ENCODE data around the gene DRC1. TPM values are rescaled to one million over a fixed set of nuclear protein-coding genes. Genes with fewer than 3 reads are reported as not detected.

DRC1 gene
- total and polyA plus RNA-seq, 9 donors, result 0.09 to 0.58 (median 0.23) TPM

GRCh38 chr2:26395394-26395793, 6.3 kb upstream of the DRC1 start:
- no peaks in the 10 kb centered on the region for H3K9me3 ChIP-seq (replicated peaks; ENCODE audit: control insufficient read depth, low read depth, low read length)
- no peaks in the 10 kb centered on the region for H3K36me3 ChIP-seq (ENCODE audit: control insufficient read depth, insufficient read depth, low read length)
- H3K27ac ChIP-seq (ENCODE audit: low read length), result no peak overlapping the region
- WGBS (ENCODE audit: insufficient coverage), result 43% methylated on average over 3 of the region's 4 CpGs
- H3K27me3 ChIP-seq (ENCODE audit: control insufficient read depth, insufficient read depth, low read length), result no peaks in the 10 kb centered on the region
- H3K4me1 ChIP-seq (ENCODE audit: control insufficient read depth, insufficient read depth, low read length), result no peaks in the 10 kb centered on the region
- no peak overlapping the region for H3K4me3 ChIP-seq (ENCODE audit: low read length)
- no peak for DNase-seq

GRCh38 chr2:26396734-26397298, 4.9 kb upstream of the DRC1 start:
- Histone ChIP-seq H3K4me3 (ENCODE audit: low read length) (no peak overlapping the region), H3K36me3 (ENCODE audit: control insufficient read depth, insufficient read depth, low read length) (no peaks in the 10 kb centered on the region)
- WGBS (ENCODE audit: insufficient coverage), result 90% methylated on average over 5 of the region's 5 CpGs

GRCh38 chr2:26399771-26400376, 1.8 kb upstream of the DRC1 start:
- WGBS (ENCODE audit: insufficient coverage), result 18% methylated on average over 2 of the region's 4 CpGs
- no peak for DNase-seq

More at GRCh38 chr2:26396734-26397298, 4.9 kb upstream of the DRC1 start:
- H3K27me3 ChIP-seq (ENCODE audit: control insufficient read depth, insufficient read depth, low read length), result no peaks in the 10 kb centered on the region
- no peak for DNase-seq
- H3K27ac ChIP-seq (ENCODE audit: low read length), result no peak overlapping the region
- H3K9me3 ChIP-seq (replicated peaks; ENCODE audit: control insufficient read depth, low read depth, low read length), result no peaks in the 10 kb centered on the region
- peaks cover 2% of the 10 kb centered on the region for H3K4me1 ChIP-seq (ENCODE audit: control insufficient read depth, insufficient read depth, low read length)

GRCh38 chr2:26400723-26401122, 997 bp upstream of the DRC1 start:
- no peak overlapping the region for H3K27ac ChIP-seq (ENCODE audit: low read length)
- peaks cover 3% of the 10 kb centered on the region for H3K27me3 ChIP-seq (ENCODE audit: control insufficient read depth, insufficient read depth, low read length)
- no peak overlapping the region for H3K4me3 ChIP-seq (ENCODE audit: low read length)
- H3K36me3 ChIP-seq (ENCODE audit: control insufficient read depth, insufficient read depth, low read length), result no peaks in the 10 kb centered on the region
- no peak for DNase-seq
- peaks cover 2% of the 10 kb centered on the region for H3K4me1 ChIP-seq (ENCODE audit: control insufficient read depth, insufficient read depth, low read length)
- 100% methylated on average over 3 of the region's 5 CpGs for WGBS (ENCODE audit: insufficient coverage)
- H3K9me3 ChIP-seq (replicated peaks; ENCODE audit: control insufficient read depth, low read depth, low read length), result no peaks in the 10 kb centered on the region

More at GRCh38 chr2:26399771-26400376, 1.8 kb upstream of the DRC1 start:
- Histone ChIP-seq H3K36me3 (ENCODE audit: control insufficient read depth, insufficient read depth, low read length) (no peaks in the 10 kb centered on the region), H3K4me1 (ENCODE audit: control insufficient read depth, insufficient read depth, low read length) (peaks cover 2% of the 10 kb centered on the region), H3K27ac (ENCODE audit: low read length) (no peak overlapping the region), H3K9me3 (replicated peaks; ENCODE audit: control insufficient read depth, low read depth, low read length) (no peaks in the 10 kb centered on the region), H3K4me3 (ENCODE audit: low read length) (no peak overlapping the region), H3K27me3 (ENCODE audit: control insufficient read depth, insufficient read depth, low read length) (peaks cover 3% of the 10 kb centered on the region)

DNA sequence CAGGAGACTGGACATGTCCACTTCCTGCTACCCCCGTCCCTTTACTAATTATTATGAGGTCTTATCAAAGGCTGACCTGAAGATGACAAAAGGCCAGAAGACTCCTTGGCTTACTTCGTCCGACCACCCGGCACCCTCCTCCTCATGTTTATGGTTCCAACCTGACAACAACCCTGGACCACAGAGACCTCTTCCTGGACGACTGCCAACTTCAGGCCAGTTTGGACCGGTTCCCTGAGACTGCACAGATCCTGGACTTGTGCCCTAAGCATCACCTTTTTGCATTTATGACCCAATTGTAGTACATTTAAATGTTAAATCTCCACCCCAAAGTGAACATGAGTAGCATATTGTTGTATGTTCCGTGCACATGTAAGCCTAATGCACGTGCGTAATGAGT, 5.8 kb downstream of the DRC1 start:
- H3K36me3 ChIP-seq (ENCODE audit: control insufficient read depth, insufficient read depth, low read length), result no peaks in the 10 kb centered on the region
- H3K27ac ChIP-seq (ENCODE audit: low read length), result no peak overlapping the region
- H3K27me3 ChIP-seq (ENCODE audit: control insufficient read depth, insufficient read depth, low read length), result no peaks in the 10 kb centered on the region
- no peak overlapping the region for H3K4me3 ChIP-seq (ENCODE audit: low read length)
- no peak for DNase-seq
- no peaks in the 10 kb centered on the region for H3K4me1 ChIP-seq (ENCODE audit: control insufficient read depth, insufficient read depth, low read length)
- 76% methylated on average over 6 of the region's 9 CpGs for whole genome bisulfite sequencing (ENCODE audit: insufficient coverage)
- H3K9me3 ChIP-seq (replicated peaks; ENCODE audit: control insufficient read depth, low read depth, low read length), result no peaks in the 10 kb centered on the region

DNA sequence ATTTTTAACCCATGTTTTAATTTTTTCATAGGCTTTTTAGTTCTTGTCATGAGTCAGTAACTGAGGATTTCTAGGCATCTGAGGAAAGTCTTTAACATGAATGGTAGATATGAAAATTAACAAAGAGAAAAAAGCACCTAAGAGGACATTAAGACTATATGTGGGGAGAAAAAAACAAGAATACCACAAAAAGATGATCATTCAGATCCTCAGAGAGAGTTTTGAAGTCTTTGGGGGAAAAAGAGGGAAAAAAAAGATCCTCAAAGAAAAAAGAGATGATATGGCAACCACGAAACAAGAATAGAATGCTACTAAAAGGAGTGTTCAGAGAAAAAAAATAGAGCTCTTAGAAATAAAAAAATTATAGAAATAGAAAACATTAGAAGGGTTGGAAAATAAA, 8.1 kb downstream of the DRC1 start:
- H3K27ac ChIP-seq (ENCODE audit: low read length), result no peak overlapping the region
- no peak for DNase-seq
- H3K4me1 ChIP-seq (ENCODE audit: control insufficient read depth, insufficient read depth, low read length), result no peaks in the 10 kb centered on the region
- no peaks in the 10 kb centered on the region for H3K27me3 ChIP-seq (ENCODE audit: control insufficient read depth, insufficient read depth, low read length)
- no peaks in the 10 kb centered on the region for H3K9me3 ChIP-seq (replicated peaks; ENCODE audit: control insufficient read depth, low read depth, low read length)
- H3K36me3 ChIP-seq (ENCODE audit: control insufficient read depth, insufficient read depth, low read length), result no peaks in the 10 kb centered on the region
- no CpG with 5 or more reads among the region's 1 CpG for WGBS (ENCODE audit: insufficient coverage)
- no peak overlapping the region for H3K4me3 ChIP-seq (ENCODE audit: low read length)

DNA sequence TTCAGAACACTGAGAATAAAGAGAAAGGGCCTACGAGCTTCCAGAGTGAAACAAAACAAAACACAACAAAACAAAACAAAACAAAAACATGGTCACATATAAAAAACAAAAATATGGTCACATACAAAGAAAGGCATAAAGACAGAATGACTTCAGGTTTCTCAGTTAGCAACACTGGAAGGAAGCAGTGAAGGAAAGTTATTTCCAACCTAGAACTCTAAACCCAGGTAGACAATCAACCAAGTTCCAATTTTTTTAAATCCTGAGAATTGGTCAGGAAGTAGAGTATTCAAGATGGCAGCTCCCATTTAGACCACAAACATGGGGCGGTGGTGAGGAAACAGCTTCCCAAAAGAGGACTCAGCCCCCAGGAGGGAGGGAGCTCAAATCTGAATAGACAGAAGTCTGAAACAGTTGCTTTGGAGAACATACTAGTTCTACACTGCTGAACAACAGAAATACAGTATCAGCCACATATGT, 9.1 kb downstream of the DRC1 start:
- no peak overlapping the region for H3K27ac ChIP-seq (ENCODE audit: low read length)
- WGBS (ENCODE audit: insufficient coverage), result no CpG with 5 or more reads among the region's 2 CpGs
- no peak overlapping the region for H3K4me3 ChIP-seq (ENCODE audit: low read length)
- H3K9me3 ChIP-seq (replicated peaks; ENCODE audit: control insufficient read depth, low read depth, low read length), result no peaks in the 10 kb centered on the region
- H3K36me3 ChIP-seq (ENCODE audit: control insufficient read depth, insufficient read depth, low read length), result no peaks in the 10 kb centered on the region
- DNase-seq, result no peak
- no peaks in the 10 kb centered on the region for H3K27me3 ChIP-seq (ENCODE audit: control insufficient read depth, insufficient read depth, low read length)
- no peaks in the 10 kb centered on the region for H3K4me1 ChIP-seq (ENCODE audit: control insufficient read depth, insufficient read depth, low read length)

- Histone ChIP-seq H3K27ac (ENCODE audit: low read length) (no peak overlapping the region), H3K9me3 (replicated peaks; ENCODE audit: control insufficient read depth, low read depth, low read length) (no peaks in the 10 kb centered on the region), H3K36me3 (ENCODE audit: control insufficient read depth, insufficient read depth, low read length) (no peaks in the 10 kb centered on the region), H3K4me3 (ENCODE audit: low read length) (no peak overlapping the region), H3K4me1 (ENCODE audit: control insufficient read depth, insufficient read depth, low read length) (no peaks in the 10 kb centered on the region), H3K27me3 (ENCODE audit: control insufficient read depth, insufficient read depth, low read length) (no peaks in the 10 kb centered on the region)
- DNase-seq, result no peak
- WGBS (ENCODE audit: insufficient coverage), result no CpG with 5 or more reads among the region's 6 CpGs
Measured at GRCh38 chr2:26411419-26411818, 9.7 kb downstream of the DRC1 start.

- H3K9me3 ChIP-seq (replicated peaks; ENCODE audit: control insufficient read depth, low read depth, low read length), result no peaks in the 10 kb centered on the region
- no CpG with 5 or more reads among the region's 10 CpGs for WGBS (ENCODE audit: insufficient coverage)
Measured at GRCh38 chr2:26412091-26412673, 10.5 kb downstream of the DRC1 start.

DNA sequence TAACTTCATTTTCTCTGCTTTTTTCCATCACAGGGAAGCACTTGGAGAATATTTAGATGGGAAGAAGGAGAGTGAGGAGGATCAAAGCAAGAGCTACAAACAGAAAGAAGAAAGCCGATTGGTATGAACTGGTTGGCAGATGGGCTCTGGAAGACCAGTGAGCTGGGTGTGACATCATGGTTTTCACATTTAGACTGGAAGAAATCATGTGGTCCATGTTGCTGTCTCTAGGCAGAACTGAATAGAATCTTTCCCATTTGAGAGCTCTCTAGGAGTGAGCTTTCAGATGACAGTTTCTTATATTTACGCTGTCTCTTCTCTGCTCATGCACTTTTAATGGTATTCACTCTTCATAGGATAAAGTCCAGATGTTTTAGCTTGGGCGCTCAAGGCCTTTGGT, 12.6 kb downstream of the DRC1 start:
- WGBS (ENCODE audit: insufficient coverage), result 87% methylated on average over 3 of the region's 3 CpGs

More at GRCh38 chr2:26412091-26412673, 10.5 kb downstream of the DRC1 start:
- no peak overlapping the region for H3K4me3 ChIP-seq (ENCODE audit: low read length)
- H3K27ac ChIP-seq (ENCODE audit: low read length), result no peak overlapping the region
- no peaks in the 10 kb centered on the region for H3K36me3 ChIP-seq (ENCODE audit: control insufficient read depth, insufficient read depth, low read length)
- peak; percentile 14 for DNase-seq
- H3K4me1 ChIP-seq (ENCODE audit: control insufficient read depth, insufficient read depth, low read length), result no peaks in the 10 kb centered on the region
- H3K27me3 ChIP-seq (ENCODE audit: control insufficient read depth, insufficient read depth, low read length), result no peaks in the 10 kb centered on the region

More for the DNA sequence above, 12.6 kb downstream of the DRC1 start:
- H3K9me3 ChIP-seq (replicated peaks; ENCODE audit: control insufficient read depth, low read depth, low read length), result no peaks in the 10 kb centered on the region
- no peak for DNase-seq
- no peak overlapping the region for H3K4me3 ChIP-seq (ENCODE audit: low read length)
- H3K27ac ChIP-seq (ENCODE audit: low read length), result no peak overlapping the region
- H3K27me3 ChIP-seq (ENCODE audit: control insufficient read depth, insufficient read depth, low read length), result no peaks in the 10 kb centered on the region
- H3K4me1 ChIP-seq (ENCODE audit: control insufficient read depth, insufficient read depth, low read length), result no peaks in the 10 kb centered on the region
- H3K36me3 ChIP-seq (ENCODE audit: control insufficient read depth, insufficient read depth, low read length), result no peaks in the 10 kb centered on the region
